Effector CD8-positive, alpha-beta T cell (primary cell): ENCODE results near the gene AMD1.
"Not testable (repeated sequence)": the region's sequence is repeated elsewhere in the genome, so short reads cannot be mapped to it uniquely, and the experiment has no call there.

ENCODE experiments used
- DNase-seq: peaks from one replicate; lab custom pipeline; 2025; lab: John Stamatoyannopoulos, UW

The AMD1 gene

DNA sequence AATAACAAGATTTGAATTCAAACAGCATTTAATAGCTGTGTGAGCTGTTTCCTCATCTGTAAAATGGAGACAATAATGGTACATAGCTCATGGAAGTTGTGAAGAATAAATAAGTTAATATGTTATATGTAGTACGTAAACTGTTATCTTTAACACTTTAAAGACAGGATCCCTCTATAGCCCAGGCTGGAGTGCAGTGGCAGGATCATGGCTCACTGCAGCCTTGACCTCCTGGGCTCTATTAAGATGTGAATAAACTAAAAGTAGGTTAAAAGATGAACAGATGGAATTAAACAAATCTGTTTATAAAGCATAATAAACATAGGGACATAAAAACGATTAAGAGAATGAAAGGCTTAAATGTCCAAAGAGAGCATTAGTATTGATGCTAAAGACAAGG is 3.0 kb downstream of the AMD1 start:
- no peak for DNase-seq

- DNase-seq = no peak
Measured at GRCh38 chr6:110878751-110879522, 4.4 kb downstream of the AMD1 start.

GRCh38 chr6:110880651-110881050 is 6.1 kb downstream of the AMD1 start:
- DNase-seq = no peak

DNA sequence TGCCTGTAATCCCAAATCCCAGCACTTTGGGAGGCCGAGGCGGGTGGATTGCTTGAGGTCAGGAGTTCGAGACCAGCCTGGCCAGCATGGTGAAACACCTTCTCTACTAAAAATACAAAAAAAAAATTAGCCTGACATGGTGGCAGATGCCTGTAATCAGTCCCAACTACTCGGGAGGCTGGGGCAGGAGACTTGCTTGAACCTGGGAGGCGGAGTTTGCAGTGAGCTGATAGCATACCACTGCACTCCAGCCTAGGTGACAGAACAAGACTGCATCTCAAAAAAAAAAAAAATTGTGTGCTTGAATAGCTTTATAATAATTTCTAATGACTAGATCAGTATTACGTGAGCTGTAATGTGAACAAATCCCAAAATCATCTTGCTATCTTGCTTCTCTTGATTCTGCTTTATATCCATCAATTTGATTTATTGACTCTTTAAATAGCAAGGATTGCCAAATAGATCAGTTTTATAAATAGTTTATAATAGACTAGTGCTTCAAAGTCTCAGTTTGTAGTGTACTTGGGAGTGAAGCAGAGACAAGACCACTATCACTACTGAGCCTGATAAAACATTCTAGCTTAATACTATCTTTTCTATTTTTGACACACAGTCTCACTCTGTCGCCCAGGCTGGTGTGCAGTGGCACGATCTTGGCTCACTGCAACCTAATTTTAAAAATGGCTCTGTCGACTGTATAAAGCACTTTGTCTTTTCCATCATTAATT is 7.1 kb downstream of the AMD1 start:
- no peak for DNase-seq

GRCh38 chr6:110882274-110882619 is 7.7 kb downstream of the AMD1 start:
- no peak for DNase-seq

- DNase-seq = no peak
Measured at GRCh38 chr6:110882824-110883554, 8.4 kb downstream of the AMD1 start.

DNA sequence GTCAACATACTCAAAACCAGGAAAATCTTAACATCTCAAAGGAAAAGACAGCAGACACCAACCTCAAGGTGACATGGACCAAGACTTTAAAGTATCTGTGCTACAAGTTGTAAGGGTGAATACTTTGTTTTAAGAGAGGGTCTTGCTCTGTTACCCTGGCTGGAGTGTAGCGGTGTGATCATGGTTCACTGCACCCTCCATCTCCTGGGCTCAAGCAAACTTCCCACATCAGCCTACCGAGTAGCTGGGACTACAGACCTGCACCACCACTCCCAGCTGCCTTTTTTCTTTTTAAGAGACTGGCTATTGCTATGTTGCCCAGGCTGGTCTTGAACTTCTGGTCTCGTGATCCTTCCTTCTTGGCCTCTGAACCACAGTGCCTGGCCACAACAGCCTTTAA is 9.7 kb downstream of the AMD1 start:
- no peak for DNase-seq

GRCh38 chr6:110885526-110885925 is 10.9 kb downstream of the AMD1 start:
- DNase-seq = no peak

DNA sequence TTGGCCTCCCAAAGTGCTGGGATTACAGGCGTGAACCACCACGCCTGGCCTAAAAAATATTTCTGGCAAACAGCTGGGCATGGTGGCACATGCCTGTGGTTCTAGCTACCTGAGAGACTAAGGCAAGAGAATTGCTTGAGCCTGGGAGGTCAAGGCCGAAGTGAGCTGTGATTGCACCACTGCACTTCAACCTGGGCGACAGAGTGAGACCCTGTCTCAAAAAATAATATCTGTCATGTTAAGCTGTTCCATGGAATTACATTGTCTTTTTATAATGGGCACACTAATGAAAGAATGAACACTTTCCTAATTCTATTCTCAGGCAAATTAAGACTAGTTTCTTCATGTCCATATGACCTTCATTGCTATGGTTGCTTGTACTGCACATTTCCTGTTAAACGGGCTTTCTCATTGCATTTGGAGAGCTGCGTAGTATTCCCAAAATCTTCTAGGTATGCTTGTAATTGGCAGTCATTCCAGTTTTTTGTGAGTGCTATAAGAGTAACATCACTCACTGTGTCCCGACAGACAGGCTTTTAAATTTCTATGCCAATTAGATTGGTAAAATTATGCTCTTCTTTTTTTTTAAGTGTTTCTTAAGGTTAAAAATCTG is 12.1 kb downstream of the AMD1 start:
- DNase-seq = no peak

DNA sequence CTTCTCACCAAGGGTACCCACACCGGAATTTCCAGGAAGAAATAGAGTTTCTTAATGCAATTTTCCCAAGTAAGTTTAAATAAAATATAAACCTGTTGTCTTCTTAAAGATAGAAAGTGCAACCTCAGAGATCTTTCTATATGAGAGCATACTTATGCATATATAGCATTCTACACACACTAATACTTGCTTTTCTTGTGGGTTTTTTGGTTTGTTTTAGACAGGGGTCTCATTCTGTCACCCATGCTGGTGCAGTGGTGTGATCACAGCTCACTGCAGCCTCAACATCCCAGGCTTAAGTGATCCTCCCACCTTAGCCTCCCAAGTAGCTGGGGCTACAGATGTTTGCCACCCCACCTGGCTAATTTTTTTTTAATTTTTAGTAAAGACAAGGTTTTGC is 15.7 kb downstream of the AMD1 start:
- no peak for DNase-seq

DNA sequence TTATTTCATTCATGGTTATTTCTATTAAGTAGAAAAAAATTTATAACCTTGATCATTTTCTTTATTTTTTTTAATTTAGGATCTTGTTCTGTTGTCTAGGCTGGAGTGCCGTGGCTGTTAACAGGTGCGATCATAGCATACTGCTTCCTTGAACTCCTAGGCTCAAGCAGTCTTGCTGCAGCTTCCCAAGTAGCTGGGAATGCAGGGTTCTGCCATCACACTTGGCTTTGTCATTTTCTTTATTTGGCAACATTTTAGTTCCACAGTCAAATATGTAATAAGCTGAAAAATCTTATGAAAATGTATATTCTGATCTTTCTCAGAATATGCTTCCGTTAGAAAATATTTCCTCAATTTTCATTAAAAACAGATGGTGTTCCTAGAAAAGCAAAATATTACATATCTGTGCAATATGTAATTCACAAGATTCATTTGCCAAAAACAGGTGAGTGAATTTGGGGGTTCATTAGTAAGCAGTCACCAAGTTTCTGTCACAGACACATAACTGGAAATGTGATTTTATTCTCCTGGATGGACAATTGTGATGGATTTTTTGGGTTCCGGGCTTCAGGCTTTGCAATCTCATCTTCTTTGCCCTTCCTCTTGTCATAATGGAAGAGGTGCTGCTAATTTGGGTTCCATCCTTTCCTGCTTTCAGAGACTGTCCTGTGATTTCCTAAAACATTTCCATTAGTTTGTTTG is 21.5 kb downstream of the AMD1 start:
- no peak for DNase-seq

DNA sequence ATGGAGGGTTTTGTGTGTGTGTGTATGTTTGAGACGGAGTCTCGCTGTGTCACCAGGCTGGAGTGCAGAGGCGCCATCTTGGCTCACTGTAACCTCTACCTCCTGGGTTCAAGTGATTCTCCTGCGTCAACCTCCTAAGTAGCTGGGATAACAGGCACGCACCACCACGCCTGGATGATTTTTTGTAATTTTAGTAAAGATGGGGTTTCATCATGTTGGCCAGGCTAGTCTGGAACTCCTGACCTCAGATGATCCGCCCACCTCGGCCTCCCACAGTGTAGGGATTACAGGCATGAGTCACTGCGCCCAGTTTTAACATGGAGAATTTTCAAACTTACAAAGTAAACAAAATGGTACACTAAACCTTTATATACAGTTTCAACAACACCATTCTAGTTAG is 22.8 kb downstream of the AMD1 start:
- DNase-seq = no peak

DNA sequence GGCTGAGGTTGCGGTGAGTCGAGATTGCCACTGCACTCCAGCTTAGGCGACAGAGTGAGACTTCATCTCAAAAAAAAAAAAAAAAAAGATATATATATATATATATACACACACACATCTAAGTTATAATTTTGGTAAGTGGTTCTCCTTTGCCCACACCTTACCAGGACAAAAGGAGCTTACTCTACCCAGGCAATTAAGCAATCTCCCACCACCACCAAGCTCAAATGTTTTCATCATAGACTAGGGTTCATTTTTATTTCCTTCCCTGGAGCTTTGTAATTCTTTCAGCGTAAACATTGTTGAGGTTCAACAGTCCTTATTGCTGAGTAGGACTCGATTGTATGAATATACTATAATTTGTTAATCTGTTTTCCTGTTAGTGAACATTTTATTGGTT is 23.5 kb downstream of the AMD1 start:
- DNase-seq = no peak

- no peak for DNase-seq
Measured at GRCh38 chr6:110900028-110900598, 25.5 kb downstream of the AMD1 start.

DNA sequence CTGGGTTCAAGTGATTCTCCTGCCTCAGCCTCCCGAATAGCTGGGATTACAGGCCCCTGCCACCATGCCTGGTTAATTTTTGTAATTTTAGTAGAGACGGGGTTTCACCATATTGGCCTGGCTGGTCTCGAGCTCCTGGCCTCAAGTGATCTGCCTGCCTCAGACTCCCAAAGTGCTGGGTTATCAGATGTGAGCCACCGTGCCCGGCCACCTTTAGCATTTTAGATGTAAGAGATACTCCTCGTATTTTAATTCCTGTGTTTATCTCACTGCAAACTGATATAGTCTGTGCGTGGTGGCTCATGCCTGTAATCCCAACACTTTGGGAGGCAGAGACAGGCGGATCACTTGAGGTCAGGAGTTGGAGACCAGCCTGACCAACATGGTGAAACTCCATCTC is 27.0 kb downstream of the AMD1 start:
- not testable (repeated sequence) for DNase-seq

- no peak for DNase-seq
Measured at GRCh38 chr6:110902091-110902490, 27.5 kb downstream of the AMD1 start.

DNA sequence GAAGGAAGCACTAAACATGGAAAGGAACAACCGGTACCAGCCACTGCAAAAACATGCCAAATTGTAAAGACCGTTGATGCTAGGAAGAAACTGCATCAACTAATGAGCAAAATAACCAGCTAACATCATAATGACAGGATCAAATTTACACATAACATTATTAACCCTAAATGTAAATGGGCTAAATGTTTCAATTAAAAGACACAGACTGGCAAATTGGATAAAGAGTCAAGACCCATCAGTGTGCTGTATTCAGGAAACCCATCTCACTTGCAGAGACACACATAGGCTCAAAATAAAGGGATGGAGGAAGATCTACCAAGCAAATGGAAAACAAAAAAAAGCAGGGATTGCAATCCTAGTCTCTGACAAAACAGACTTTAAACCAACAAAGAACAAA is 31.7 kb downstream of the AMD1 start:
- not testable (repeated sequence) for DNase-seq

- no peak for DNase-seq
Measured at GRCh38 chr6:110930781-110931180, 56.2 kb downstream of the AMD1 start.

DNA sequence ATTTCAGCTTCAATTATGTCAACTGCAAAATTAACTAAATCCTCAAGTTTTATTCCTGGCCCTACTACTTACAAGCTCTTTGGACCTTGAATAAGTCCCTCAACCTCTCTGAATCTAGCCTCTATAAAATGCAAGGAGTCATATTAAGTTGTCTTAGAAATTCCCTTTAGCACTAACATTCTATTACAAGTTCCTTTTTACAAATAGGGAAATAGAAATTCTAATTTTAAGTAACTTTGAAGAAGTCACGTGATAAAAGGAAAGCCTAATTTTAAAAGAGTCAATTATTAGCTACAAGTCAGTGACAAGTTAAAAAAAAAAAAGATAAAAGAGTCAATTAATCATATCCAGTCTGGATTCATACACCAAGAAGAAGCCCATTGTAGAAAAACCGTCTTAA is 59.3 kb downstream of the AMD1 start:
- DNase-seq = no peak

DNA sequence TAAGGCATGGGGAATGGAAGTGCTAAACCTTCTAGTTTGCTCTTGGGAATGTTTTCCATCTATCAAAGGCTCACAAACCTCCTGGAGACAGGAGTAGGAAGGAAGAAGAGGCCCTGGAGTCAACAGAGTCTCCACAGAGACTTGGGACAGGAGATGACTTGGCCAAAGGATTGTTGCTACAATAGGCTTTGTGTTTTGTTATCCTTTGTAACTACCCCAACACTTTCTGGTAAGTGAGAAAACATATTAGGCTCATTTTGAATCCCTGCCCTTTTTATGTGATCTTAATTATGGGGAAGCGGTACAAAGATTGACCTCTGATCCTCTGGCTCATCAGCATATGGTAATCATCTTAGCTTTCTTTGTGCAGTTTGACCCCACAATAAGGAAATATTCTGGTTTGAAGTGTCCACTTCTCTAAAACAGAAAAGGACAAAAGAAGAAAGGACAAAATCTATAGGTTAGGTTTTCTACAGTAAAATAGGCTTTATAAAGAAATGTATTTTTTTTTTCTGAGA is 59.9 kb downstream of the AMD1 start:
- no peak for DNase-seq

DNA sequence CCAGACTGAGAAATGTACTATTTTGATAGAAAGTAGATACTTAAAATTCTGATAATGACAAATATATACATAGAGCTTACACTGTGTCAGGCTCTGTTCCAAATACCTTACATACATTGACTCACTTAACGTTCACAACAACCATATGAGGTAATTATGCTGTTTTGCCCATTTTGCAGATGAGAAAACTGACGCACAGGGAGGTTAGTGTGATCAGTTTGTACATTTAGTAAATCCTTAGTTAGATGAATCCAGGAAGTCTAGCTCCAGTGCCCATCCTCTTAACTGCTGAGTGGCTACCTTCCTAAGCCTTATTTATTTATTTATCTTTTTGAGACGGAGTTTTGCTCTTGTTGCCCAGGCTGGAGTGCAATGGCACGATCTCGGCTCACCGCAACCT is 60.6 kb downstream of the AMD1 start:
- DNase-seq = no peak
